Ovary (tissue), 9 donors: ENCODE data around the gene WDR26. TPM values are rescaled to one million over a fixed set of nuclear protein-coding genes. Genes with fewer than 3 reads are reported as not detected.
"Not testable (repeated sequence)": the region's sequence is repeated elsewhere in the genome, so short reads cannot be mapped to it uniquely, and the experiment has no call there.

Source experiments
- DNase-seq, 5 donors: peaks; one replicate each; pipeline ENCODE4 v3.0.0-alpha.2; 2019 to 2020
- H3K27ac ChIP-seq, 2 donors: fragments of 200-600 bp; one replicate each; pipeline versions ENCODE4 v1.5.1 to v1.8.0; 2019 to 2022
- H3K27me3 ChIP-seq: fragments of 200-600 bp; one replicate; pipeline ENCODE4 v1.8.0; 2022
- H3K36me3 ChIP-seq: fragments of 200-600 bp; sonication (generic); one replicate; pipeline ENCODE4 v1.5.1; 2019
- H3K4me1 ChIP-seq: one replicate; pipeline ENCODE4 v1.8.1; 2013; ENCODE audit warnings: mild to moderate bottlenecking, moderate library complexity; ENCODE audit not compliant: insufficient read depth
- H3K4me3 ChIP-seq: fragments of 200-600 bp; sonication (generic); one replicate; pipeline ENCODE4 v1.5.1; 2017
- H3K9me3 ChIP-seq, 2 donors: fragments of 200-600 bp in 1 of 2; sonication (generic) in 1 of 2; one replicate each; pipeline versions ENCODE4 v1.5.1 to v1.8.1; 2013 to 2019; ENCODE audit warnings: mild to moderate bottlenecking in 1 of 2, moderate library complexity in 1 of 2
- EP300 ChIP-seq: sonication (generic); formaldehyde crosslinking; IDR thresholded peaks from one replicate; pipeline ENCODE4 v1.6.1; 2017; ENCODE audit warnings: antibody characterized with exemption
- POLR2A ChIP-seq: fragments of 450-650 bp; IDR thresholded peaks from one replicate; pipeline ENCODE4 v1.6.1; 2017; ENCODE audit warnings: antibody characterized with exemption, mild to moderate bottlenecking, moderate library complexity
- WGBS, 3 donors: extraction: QIAGEN DNeasy Blood & Tissue Kit in 1 of 3; methylation state at CpG; one replicate each; pipeline versions ENCODE4 v1.1.5 to v1.1.7; 2013 to 2017; 5-methylcytosine and 5-hydroxymethylcytosine counted together
- intact Hi-C, 4 donors: fragments of 100-400 bp; cut with DNase I; formaldehyde crosslinking; loops; one replicate each; pipeline versions ENCODE4 v1.11.0 to v1.15.1; 2022 to 2023
- polyA plus RNA-seq, 2 donors: library from polyadenylated mRNA; stranded (reverse); fragments of 200-250 nt in 1 of 2; fragments of 350-450 nt in 1 of 2; fragmentation: Illumina TruSeq in 1 of 2; extraction: RNeasy Lipid Tissue Mini Kit (QIAGEN cat#74804) in 1 of 2; gene quantifications; one replicate each; pipeline ENCODE4 v1.2.3, GENCODE V29; 2013 to 2014
- total RNA-seq, 7 donors: library from RNA; depleted of rRNA in 2 of 7; stranded (reverse); fragments of >200 nt in 2 of 7; fragmentation: NEBNext Ultra II Directional in 3 of 7; extraction: Animal tissue kit (Norgen Biotek cat#: 25700) in 3 of 7; gene quantifications; one replicate each; pipeline versions ENCODE4 v1.1.0 to v1.2.4, GENCODE V29; 2016 to 2023
- TF ChIP-seq, protein P1 (sequence below), 3 donors: fragments of 450-650 bp in 2 of 3; fragments of 200-600 bp in 1 of 3; IDR thresholded peaks; one replicate each; pipeline versions ENCODE4 v1.5.1 to v1.8.0; 2016 to 2022; ENCODE audit warnings: antibody characterized with exemption in 3 of 3, mild to moderate bottlenecking in 1 of 3
- donor health status: DM: no; HTN: no; CAD: no; lungs with moderate emphysema.
- donor health status: DM: no; HTN: no; CAD: no.
- donor health status: Bipolar disorder and iron deficiency.
- donor health status: DM: yes; HTN: yes; CAD: no.
- donor health status: DM: no; HTN: no; CAD: no.
- donor health status: DM: yes; HTN: yes; CAD: no.

The WDR26 gene
- total and polyA plus RNA-seq, 9 donors, result 28.5 to 66.5 (median 56.5) TPM

DNA sequence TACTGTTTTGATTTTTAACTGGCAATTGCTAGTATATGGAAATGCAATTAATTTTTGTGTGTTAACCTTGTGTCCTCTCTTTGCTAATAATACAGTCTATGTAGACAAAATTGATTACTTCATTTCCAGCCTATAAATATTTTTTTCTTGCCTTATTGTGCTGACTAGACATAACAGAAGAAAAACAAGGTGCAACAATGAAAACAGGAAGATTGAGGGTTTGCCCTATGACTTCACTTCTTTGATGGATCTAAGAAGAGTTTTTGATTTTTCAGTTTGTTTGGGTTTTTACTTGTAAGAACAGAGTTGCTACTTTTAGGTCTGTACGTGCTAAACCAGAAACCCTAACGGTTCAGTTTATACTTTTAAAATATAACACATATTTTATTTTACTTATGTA is 86.5 kb downstream of the WDR26 start:
- TF ChIP-seq, protein P1, sequence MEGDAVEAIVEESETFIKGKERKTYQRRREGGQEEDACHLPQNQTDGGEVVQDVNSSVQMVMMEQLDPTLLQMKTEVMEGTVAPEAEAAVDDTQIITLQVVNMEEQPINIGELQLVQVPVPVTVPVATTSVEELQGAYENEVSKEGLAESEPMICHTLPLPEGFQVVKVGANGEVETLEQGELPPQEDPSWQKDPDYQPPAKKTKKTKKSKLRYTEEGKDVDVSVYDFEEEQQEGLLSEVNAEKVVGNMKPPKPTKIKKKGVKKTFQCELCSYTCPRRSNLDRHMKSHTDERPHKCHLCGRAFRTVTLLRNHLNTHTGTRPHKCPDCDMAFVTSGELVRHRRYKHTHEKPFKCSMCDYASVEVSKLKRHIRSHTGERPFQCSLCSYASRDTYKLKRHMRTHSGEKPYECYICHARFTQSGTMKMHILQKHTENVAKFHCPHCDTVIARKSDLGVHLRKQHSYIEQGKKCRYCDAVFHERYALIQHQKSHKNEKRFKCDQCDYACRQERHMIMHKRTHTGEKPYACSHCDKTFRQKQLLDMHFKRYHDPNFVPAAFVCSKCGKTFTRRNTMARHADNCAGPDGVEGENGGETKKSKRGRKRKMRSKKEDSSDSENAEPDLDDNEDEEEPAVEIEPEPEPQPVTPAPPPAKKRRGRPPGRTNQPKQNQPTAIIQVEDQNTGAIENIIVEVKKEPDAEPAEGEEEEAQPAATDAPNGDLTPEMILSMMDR (IDR thresholded peaks at IDR 0.05), result no peak
- TF ChIP-seq EP300 (no peak), POLR2A (no peak)
- peaks cover 0 to 5% of the 10 kb centered on the region in 2 donors for H3K9me3 ChIP-seq
- no peak overlapping the region for H3K4me3 ChIP-seq
- no peak overlapping the region for H3K27ac ChIP-seq
- H3K4me1 ChIP-seq, result no peaks in the 10 kb centered on the region
- intact Hi-C loops, result no loop called here
- 12 to 42% (median 13%) methylated on average over 2 of the region's 2 CpGs for WGBS, 3 donors
- no peaks in the 10 kb centered on the region for H3K36me3 ChIP-seq
- H3K27me3 ChIP-seq, result no peaks in the 10 kb centered on the region
- DNase-seq, result no peak

DNA sequence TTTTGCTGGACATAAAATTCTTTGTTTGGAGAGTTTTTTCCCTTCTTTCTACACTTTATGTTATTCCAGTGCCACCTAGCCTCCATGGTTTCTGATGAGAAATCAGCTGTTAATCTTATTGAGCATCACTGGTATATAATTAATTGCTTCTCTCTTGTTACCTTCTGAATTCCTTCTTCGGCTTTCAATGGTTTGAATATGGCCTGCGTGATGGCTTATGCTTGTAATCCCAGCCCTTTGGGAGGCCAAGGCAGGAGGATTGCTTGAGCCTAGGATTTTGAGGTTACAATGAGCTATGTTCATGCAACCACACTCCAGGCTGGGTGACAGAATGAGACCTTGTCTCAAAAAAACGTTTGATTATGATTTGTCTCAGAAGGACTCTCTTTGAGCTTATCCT is 90.9 kb downstream of the WDR26 start:
- no peak overlapping the region for H3K27ac ChIP-seq
- TF ChIP-seq, protein P1 (IDR thresholded peaks at IDR 0.05), result no peak
- TF ChIP-seq EP300, result no peak
- TF ChIP-seq POLR2A, result no peak
- peaks cover 0 to 5% of the 10 kb centered on the region in 2 donors for H3K9me3 ChIP-seq
- no peaks in the 10 kb centered on the region for H3K36me3 ChIP-seq
- H3K4me1 ChIP-seq, result no peaks in the 10 kb centered on the region
- intact Hi-C loops, result no loop called here
- H3K4me3 ChIP-seq, result no peak overlapping the region
- no peaks in the 10 kb centered on the region for H3K27me3 ChIP-seq
- DNase-seq, result no peak
- WGBS, 3 donors, result 43 to 63% (median 48%) methylated on average over 3 of the region's 3 CpGs

DNA sequence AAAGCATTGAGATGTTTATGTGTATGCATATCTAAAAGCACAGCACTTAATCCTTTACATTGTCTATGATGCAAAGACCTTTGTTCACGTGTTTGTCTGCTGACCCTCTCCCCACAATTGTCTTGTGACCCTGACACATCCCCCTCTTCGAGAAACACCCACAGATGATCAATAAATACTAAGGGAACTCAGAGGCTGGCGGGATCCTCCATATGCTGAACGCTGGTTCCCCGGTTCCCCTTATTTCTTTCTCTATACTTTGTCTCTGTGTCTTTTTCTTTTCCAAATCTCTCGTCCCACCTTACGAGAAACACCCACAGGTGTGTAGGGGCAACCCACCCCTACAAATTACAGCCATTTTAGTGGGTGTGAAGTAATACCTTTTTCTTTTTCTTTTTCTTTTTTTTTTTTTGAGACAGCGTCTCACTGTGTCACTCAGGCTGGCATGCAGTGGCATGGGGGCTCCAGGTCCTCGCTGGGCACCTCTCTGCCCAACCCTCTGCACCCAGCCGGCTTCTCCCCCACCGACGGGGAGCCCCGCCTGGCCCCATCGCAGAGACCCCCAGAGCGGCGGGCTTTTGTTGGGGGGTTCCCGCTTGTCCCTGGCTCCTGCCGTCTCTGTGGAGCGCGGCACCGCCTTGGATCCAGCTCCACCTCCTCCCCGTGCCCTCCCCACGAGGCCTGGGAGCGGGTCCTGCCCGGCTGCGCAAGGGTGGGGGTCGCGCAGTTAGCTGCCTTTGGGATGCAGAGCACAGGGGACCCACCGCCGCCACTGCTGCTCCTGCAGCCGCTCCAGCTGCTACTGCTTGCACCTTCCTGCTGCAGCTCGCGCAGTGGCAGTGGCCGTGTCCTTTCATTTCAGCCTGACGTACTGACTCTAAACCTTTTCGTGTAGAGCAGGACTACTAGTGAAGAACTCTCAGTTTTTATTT is 93.9 kb downstream of the WDR26 start:
- DNase-seq, H3K9me3 ChIP-seq: not testable (repeated sequence)

DNA sequence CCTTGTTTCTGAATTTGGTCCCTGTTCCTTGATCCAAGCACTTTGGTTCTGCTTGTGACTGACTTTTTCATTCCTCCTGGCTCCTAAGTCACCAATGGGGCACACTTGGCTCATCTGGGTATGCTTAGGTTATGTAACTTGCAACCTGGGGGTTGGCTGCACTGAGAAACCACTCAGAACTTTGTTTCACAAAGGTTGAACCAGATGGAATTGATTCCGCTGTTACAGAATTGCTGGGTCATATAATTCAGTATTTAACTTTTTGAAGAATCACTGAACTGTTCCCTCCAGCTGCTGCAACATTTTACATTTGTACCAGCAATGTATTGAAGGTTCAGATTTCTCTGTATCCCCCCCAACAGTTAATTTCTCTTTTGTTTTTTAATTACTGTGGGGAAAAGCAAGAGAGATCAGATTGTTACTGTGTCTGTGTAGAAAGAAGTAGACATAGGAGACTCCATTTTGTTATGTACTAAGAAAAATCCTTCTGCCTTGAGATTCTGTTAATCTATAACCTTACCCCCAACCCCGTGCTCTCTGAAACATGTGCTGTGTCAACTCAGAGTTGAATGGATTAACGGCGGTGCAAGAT is 95.1 kb downstream of the WDR26 start:
- WGBS, 3 donors, result 43 to 69% (median 50%) methylated on average over 2 to 4 of the region's 4 CpGs
- TF ChIP-seq POLR2A (no peak), EP300 (no peak)
- TF ChIP-seq, protein P1 (IDR thresholded peaks at IDR 0.05), result no peak
- H3K4me1 ChIP-seq, result no peaks in the 10 kb centered on the region
- H3K9me3 ChIP-seq, result peaks cover 0 to 5% of the 10 kb centered on the region in 2 donors
- no peak overlapping the region for H3K27ac ChIP-seq
- intact Hi-C loops, result loop anchor here in 2 of 4 donors (10.0 kb wide), 2 partner anchors 115 to 225 kb away; partner anchors contain the start of gene FBXO28 (in 1 of the 2)
- H3K36me3 ChIP-seq, result no peaks in the 10 kb centered on the region
- no peaks in the 10 kb centered on the region for H3K27me3 ChIP-seq
- no peak overlapping the region for H3K4me3 ChIP-seq
- no peak for DNase-seq

More for the DNA sequence above, 93.9 kb downstream of the WDR26 start:
- H3K36me3 ChIP-seq, H3K27me3 ChIP-seq, H3K27ac ChIP-seq, intact Hi-C loops, H3K4me1 ChIP-seq: not testable (repeated sequence)
- peak overlapping the region; percentile 22 for H3K4me3 ChIP-seq
- WGBS, 3 donors, result 5 to 12% (median 6%) methylated on average over 31 to 35 of the region's 36 CpGs
